HT1080 (cell line): ENCODE measurements around the gene PRR3. TPM values are rescaled to one million over a fixed set of nuclear protein-coding genes. Genes with fewer than 3 reads are reported as not detected.

ENCODE experiments used
- DNase-seq: peaks from one replicate; pipeline ENCODE4 v3.0.0-alpha.2; 2015; ENCODE audit warnings: low read depth
- total RNA-seq: library from RNA; depleted of rRNA; stranded (reverse); fragments of >200 nt; shearing (Covaris generic); gene quantifications from 2 replicates; pipeline ENCODE4 v1.2.3, GENCODE V29; 2014

Gene PRR3
- total RNA-seq, 1 experiment from 2014 or later, result 21.4 TPM

GRCh38 chr6:30533460-30534294 lies 23.4 kb upstream of the PRR3 start:
- DNase-seq, result no peak

DNA sequence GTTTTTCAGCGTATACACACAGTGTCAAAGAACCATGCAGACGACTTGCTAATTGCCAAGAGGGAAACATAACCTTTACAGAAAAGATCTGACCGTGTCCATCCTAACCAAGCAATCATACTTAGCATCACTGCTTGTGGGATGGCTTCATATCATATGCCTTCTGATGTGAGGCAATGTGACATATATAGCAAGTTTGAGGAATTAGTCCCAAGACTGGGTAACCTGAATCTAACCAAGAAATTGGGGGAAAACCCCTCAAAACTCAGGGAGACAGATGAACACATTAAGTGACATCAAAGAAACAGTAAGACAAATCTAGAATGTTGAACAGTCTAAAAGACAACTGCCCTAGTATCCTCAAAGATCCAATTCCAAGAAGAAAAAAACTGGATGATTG lies 19.2 kb upstream of the PRR3 start:
- no peak for DNase-seq

DNA sequence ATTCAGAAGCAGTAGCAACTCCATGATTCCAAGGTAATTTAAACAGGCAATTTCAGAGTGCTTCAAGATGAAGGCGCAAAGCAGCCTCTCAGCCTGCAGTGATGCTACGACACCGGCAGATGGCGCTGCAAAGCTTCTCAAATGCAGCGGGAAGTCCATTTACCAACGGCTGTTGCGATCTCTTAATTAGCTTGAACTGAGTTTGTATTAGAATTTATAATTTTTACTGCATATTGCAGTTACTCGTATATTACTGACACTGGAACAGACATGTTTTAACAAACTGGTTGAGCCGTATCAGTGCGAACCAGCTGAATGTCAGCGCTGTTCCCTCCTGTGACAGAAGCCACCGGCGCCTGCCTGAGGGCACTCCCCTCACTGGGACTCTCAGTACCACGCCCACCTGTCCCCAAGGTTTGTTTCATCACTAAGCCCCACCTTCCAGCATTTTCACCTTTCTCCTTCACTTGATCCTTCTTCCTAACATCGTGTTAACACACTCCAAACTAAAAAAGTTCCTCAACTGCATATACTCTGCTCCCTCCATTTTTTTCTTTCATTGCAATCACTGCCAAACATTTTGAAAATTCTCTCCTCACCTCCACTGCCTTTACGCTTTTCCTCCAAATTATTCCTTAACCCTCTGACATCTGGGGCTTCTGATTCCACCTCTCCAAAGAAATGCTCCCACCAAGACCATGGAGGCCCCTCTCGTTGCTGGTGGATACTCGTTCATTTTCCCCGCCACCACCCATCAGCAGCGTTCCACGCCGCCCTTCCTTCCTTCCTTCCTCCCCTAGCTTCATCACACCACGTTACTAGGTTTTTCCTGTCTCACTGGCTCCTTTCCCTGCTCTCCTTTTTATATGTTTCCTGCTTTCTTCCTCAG lies 15.3 kb upstream of the PRR3 start:
- DNase-seq, result peak; percentile 77

DNA sequence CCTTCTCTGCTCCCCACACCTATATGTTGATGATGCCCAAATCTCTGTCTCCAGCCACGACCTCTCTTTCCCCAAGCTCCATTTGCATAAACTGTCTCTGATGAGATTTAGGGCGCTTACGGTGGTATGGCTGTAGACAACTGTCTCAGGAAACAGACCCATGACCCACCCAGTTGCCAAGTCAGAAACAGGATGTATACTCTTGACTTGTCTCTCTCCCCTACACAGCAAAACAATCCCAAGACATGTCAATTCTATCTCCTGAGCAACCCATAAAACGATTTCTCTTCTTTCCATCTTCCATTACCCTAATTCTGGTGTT lies 14.7 kb upstream of the PRR3 start:
- no peak for DNase-seq

DNA sequence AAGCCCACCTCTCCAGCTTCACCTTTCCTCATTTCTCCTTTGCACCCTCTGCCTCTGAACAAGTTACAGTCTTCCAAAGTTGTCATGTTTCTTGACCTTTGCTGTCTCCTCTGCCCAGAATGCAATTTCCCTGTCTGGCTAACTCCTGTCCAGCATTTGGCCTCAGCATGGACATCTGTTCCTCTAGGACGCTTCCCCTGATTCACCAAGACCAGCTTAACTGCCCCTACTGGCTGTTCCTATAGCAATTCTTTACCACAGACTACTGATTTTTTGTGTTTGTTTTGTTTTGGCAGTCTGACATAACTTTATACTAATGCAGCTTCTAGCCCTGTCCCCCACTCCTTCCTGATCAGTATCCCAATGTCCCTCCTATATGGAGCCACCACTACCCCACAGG lies 14.2 kb upstream of the PRR3 start:
- no peak for DNase-seq

- DNase-seq, result no peak
Measured at GRCh38 chr6:30543821-30544220, 13.3 kb upstream of the PRR3 start.

- peak; percentile 72 for DNase-seq
Measured at GRCh38 chr6:30544666-30545272, 12.3 kb upstream of the PRR3 start.

DNA sequence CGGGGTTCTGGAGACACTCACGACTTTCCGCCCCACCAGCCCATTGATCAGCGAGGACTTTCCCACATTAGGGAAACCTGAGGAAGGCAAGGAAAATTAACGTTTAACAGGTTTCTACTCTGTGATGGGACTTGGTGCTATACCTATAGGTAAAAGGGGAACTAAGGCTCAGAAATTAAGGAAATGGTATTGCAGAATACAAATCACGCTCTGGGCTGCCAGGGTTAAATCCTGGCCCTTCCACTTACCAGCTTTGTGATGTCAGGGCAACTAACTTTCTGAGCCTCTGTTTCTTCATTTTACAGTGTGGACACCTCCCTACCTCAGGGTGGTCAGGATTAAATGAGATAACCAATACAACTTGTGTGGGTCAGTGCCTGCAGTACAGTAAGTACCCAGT lies 9.6 kb upstream of the PRR3 start:
- DNase-seq, result no peak

DNA sequence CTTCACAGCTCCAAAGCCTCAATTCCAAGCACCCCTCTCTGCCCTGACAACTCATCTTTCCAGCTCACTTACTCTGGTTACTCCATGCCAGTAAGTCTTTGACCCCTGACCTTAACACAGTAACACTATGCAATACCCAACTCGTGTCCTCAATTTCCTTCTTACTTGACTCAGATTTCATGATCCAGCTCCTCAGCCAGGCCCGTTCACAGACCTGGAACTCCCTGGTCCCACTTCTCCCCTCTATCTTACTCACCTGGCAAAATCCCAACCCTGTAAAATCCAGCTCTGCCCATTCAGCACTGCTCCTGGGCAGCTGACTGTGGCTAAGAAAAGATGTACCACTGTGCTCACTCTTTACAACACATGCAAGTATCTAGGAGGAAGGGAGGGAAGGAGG lies 8.7 kb upstream of the PRR3 start:
- DNase-seq, result peak; percentile 19

GRCh38 chr6:30554404-30554803 lies 2.7 kb upstream of the PRR3 start:
- no peak for DNase-seq

GRCh38 chr6:30554962-30555815 lies 1.9 kb upstream of the PRR3 start:
- DNase-seq, result no peak

DNA sequence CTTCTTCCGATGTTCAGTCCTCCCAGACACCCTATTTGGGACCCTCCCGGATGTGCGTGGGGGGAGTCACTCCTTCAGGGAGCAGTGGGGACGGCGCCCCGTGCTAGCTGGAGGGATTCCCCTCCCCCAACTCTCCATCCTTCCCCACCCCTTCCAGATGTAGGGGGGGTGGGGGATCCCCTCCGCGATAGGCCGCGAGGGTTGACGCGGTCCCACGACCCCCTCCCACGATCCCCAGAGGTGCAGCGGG lies 1.4 kb upstream of the PRR3 start:
- DNase-seq, result peak; percentile 39

DNA sequence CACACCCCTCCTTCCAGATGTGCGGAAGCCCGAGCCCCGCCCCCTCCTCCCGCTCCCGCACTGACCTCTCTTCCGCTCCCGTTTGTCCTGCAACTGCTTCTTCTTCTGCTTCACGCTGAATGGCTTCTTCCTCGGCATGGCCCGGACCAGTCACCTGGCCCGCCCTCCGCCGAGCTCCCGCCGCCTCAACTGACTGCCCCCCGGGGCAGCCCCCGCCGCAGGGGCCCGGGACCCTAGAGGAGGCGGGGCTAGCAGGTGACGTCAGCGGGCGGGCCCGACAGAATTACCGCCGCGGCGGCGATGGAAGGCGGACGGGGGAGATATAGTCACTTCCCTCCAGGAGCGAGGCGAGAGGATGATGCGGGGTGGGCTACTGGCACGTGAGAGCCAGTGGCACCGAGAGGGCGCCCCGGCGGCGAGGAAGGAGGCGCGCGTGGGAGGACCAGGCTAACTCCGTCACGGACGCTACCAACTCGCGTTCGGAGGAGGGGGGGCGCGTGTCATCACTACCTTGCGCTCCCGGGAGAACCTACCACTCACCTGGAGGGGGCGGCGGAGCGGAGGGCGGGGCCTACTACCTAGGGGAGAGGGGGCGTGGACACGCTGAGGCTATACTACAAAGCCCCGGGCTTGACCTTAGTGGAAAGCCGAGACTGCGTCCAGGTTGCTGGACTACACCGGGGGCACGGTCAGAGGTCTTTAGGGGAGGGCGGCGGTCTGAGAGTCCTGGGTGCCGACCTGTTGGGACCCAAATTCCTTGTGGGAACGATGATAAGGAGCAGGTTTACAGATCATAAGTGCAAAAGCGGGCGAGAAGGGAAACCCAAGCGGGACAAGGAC lies 809 bp upstream of the PRR3 start, which contains the start of gene GNL1:
GNL1 (minus strand) TSS at position 424 of the 840 bp plus-strand sequence; CDS start at position 138, 286 bp downstream.
- DNase-seq, result peak; percentile 80

DNA sequence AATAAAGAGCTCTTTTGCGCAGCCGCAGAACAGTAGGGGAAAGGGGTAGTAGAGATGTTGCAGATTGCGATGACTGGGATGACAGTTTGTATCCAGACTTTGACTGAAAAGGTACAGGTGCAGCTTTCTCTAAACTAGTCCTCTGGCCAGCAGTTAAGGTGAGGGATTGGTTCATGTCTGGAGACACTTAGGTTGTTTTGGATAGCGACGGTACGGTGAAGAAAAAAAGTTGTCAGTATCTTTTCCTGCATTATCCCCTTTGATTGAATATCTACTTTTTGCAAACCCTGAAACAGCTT lies 537 bp downstream of the PRR3 start:
- DNase-seq, result no peak

GRCh38 chr6:30560930-30561329 lies 3.8 kb downstream of the PRR3 start:
- DNase-seq, result no peak

DNA sequence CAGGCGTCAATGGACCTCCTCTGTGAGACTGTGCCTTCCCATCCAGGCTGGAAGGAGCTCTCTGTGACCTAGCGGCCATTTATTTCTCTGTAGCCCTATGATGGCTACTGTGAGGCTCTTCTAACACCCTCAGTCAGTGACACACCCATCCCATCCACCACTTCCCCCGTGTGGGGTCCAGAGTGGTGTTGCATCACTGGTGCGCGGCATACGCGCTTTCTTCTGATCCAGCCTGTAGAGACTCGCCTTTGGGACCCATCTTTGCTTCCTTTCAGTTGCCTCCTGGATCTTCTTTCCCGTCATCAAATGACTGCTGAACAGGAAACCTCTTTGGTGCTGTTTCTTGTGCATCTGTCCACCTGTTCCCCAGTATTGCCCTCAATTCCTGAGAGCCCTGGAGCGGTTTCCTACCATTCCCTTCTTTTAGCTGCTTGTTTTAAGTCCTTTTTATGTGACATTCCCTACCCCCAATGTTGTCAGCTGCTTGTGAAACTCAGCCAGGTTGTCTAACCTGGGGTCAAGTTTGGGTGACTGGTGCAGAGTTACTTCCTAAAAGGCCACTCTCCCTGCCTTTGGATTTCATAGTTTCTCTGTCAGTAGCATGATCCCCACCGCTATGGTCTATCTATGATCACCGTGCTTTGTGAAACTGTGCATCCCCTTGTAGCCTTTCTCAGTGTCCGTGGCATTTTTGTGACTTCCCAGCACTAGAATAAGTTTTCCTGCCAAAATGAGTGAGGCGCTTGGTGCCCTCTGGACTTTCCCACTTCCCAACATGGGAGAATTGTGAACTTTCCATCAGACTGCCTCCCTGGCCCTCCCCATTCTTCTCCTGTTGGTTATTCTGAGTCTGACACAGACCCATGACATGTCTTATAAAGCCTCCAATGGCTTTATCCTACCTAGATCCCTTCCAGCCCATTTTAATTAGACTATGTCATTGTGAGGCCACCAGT lies 5.7 kb downstream of the PRR3 start:
- no peak for DNase-seq

- DNase-seq, result no peak
Measured at GRCh38 chr6:30564114-30564513, 7.0 kb downstream of the PRR3 start.

GRCh38 chr6:30565772-30566171 lies 8.7 kb downstream of the PRR3 start:
- DNase-seq, result no peak

DNA sequence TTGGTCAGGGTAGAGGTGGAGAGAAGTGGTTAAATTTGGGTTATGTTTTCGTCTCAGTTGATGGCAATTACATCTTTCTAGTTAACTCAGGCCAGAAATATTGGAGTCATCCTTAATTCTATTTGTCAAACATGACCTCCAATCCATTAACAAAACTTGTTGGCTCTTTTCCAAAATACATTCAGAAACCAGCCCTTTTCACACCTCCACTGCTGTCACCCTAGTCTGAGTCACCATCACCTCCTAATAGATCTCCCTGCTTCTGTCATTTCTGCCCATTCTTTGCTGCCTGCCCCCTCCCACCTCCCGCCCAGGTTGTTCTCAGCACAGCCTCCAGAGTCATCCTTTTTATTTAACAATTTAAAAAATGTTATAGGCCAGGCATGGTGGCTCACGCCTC lies 11.2 kb downstream of the PRR3 start:
- no peak for DNase-seq

DNA sequence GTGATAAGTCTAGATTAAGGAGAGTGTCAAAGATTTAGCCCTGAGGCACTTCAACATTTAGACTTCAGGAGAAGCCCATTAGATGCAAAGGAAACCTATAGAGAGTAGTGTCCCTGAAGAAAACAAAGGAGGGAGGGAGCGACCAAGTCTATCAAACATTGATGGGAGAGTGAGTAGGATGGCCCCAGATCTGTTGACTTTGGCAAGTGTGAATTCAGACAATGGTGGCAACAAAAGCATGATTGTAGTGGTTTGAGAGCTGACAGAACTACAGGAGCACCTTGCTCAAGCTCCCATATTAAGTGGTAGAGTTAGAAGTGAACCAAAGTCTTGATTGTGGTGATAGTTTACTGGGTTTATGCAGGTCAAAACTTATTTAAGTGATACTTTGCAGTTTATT lies 13.2 kb downstream of the PRR3 start:
- DNase-seq, result no peak
